Left lung (tissue), 10 donors: ENCODE measurements around the gene FBXL17. TPM values are rescaled to one million over a fixed set of nuclear protein-coding genes. Genes with fewer than 3 reads are reported as not detected.

Source experiments
- ATAC-seq: fragments of 200-7000 bp; cut with Tn5 transposase; one replicate; pipeline ENCODE4 v1.9.1; 2020; ENCODE audit warnings: moderate library complexity
- DNase-seq, 4 donors: peaks; one replicate each; pipeline ENCODE4 v3.0.0-alpha.2; 2013 to 2020
- H3K27ac ChIP-seq, 2 donors: fragments of 200-600 bp; sonication (generic) in 1 of 2; one replicate each; pipeline versions ENCODE4 v1.5.0 to v1.8.0; 2020 to 2021
- H3K27me3 ChIP-seq, 2 donors: fragments of 200-600 bp; sonication (generic) in 1 of 2; one replicate each; pipeline versions ENCODE4 v1.5.0 to v1.8.0; 2020 to 2021
- H3K36me3 ChIP-seq, 2 donors: fragments of 200-600 bp; sonication (generic) in 1 of 2; one replicate each; pipeline versions ENCODE4 v1.5.0 to v1.8.0; 2020 to 2021
- H3K4me1 ChIP-seq, 2 donors: fragments of 200-600 bp; one replicate each; pipeline ENCODE4 v1.8.0; 2021
- H3K4me3 ChIP-seq, 2 donors: fragments of 200-600 bp; sonication (generic) in 1 of 2; one replicate each; pipeline versions ENCODE4 v1.5.0 to v1.8.0; 2020 to 2021; ENCODE audit warnings: mild to moderate bottlenecking in 1 of 2
- H3K9me3 ChIP-seq, 2 donors: fragments of 200-600 bp; sonication (generic) in 1 of 2; one replicate each; pipeline versions ENCODE4 v1.5.0 to v1.8.0; 2020 to 2021
- intact Hi-C, 2 donors: fragments of 100-400 bp; cut with DNase I; formaldehyde crosslinking; loops; one replicate each; pipeline versions ENCODE4 v1.11.2 to v1.14.2; 2022
- polyA plus RNA-seq, 6 donors: library from polyadenylated mRNA; unstranded; fragments of 120-200 nt; gene quantifications; one replicate each; pipeline ENCODE4 v1.2.1, GENCODE V29; 2013; ENCODE audit not compliant: insufficient read length in 6 of 6
- total RNA-seq, 2 donors: library from RNA; stranded (reverse); fragmentation: NEBNext Ultra II Directional; extraction: Animal tissue kit (Norgen Biotek cat#: 25700); gene quantifications; one replicate each; pipeline ENCODE4 v1.2.1, GENCODE V29; 2021
- TF ChIP-seq, protein P1 (sequence below), 2 donors: fragments of 200-600 bp; sonication (generic) in 1 of 2; IDR thresholded peaks; one replicate each; pipeline versions ENCODE4 v1.5.0 to v1.8.0; 2021; ENCODE audit warnings: antibody characterized with exemption in 2 of 2
- donor health status: DM: no; HTN: yes; CAD: no.
- donor health status: DM: no; HTN: no; CAD: no.

Gene FBXL17
- total and polyA plus RNA-seq, 8 donors: 11.8 to 23.8 (median 19.8) TPM

DNA sequence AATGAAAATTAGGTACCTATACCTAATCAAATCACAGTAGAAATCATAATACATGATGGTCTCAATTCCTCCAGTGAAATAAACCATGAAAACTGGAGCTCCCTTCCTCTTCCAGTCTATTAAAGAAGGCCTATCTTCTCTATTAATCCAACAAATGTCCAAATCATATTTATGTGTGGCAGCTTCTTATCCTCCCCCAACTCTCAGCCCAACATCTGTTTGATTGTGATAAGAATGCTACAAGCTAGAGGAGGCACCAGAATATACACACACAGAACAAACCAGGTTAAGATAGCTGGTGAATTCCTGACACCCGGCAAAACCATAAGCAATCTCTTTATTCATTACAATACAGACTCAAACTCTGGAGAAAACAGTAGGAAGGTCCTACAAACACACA, 110.8 kb downstream of the FBXL17 start:
- TF ChIP-seq, protein P1, sequence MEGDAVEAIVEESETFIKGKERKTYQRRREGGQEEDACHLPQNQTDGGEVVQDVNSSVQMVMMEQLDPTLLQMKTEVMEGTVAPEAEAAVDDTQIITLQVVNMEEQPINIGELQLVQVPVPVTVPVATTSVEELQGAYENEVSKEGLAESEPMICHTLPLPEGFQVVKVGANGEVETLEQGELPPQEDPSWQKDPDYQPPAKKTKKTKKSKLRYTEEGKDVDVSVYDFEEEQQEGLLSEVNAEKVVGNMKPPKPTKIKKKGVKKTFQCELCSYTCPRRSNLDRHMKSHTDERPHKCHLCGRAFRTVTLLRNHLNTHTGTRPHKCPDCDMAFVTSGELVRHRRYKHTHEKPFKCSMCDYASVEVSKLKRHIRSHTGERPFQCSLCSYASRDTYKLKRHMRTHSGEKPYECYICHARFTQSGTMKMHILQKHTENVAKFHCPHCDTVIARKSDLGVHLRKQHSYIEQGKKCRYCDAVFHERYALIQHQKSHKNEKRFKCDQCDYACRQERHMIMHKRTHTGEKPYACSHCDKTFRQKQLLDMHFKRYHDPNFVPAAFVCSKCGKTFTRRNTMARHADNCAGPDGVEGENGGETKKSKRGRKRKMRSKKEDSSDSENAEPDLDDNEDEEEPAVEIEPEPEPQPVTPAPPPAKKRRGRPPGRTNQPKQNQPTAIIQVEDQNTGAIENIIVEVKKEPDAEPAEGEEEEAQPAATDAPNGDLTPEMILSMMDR (IDR thresholded peaks at IDR 0.05): no peak

DNA sequence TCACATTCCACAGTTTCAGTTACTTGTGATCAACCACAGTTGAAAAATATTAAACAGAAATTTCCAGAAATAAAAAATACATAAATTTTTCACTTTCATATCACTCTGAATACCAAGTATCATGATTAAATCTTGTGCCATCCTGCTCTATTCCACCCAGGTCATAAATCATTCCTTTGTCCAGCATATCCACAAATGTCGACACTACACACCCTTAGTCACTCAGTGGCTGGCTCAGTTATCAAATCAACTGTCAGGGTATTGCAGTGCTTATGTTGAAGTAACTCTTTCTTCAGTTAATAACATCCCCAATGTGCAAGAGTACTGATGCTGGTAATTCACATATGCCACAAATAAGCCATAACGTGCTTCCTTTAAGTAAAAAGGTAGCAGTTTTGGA, 115.7 kb downstream of the FBXL17 start:
- Histone ChIP-seq H3K4me1 (no peaks in the 10 kb centered on the region), H3K9me3 (no peaks in the 10 kb centered on the region), H3K27me3 (no peaks in the 10 kb centered on the region), H3K36me3 (no peaks in the 10 kb centered on the region), H3K27ac (no peak overlapping the region), H3K4me3 (no peak overlapping the region)
- TF ChIP-seq, protein P1 (IDR thresholded peaks at IDR 0.05): no peak
- DNase-seq (no peak), ATAC-seq (no peak)
- intact Hi-C loops: loop anchor here in 1 of 2 donors (10.0 kb wide), 1 partner anchor 69 kb away; no protein-coding TSS in a partner anchor

More for the DNA sequence above, 110.8 kb downstream of the FBXL17 start:
- intact Hi-C loops: no loop called here
- DNase-seq (no peak), ATAC-seq (no peak)
- Histone ChIP-seq H3K27ac (no peak overlapping the region), H3K9me3 (no peaks in the 10 kb centered on the region), H3K4me1 (no peaks in the 10 kb centered on the region), H3K4me3 (no peak overlapping the region), H3K27me3 (no peaks in the 10 kb centered on the region), H3K36me3 (no peaks in the 10 kb centered on the region)

DNA sequence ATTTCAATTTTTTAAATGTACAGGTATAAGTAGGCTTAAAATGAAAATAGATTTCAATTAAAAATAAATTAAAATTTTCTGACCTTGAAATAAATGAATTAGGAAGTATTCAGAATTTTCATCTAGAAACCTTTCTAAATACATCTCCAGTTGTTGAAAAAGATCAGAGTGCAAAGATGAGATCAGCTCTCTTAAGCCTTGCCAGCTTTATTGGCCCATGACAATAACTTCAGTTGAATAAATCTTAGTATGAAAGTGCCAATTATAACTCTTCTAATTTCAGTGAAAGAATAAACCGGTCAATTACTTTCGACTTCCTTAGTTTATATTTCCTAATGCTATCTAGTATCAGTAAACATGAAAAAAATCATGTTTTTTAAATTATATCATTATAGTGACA, 117.4 kb downstream of the FBXL17 start:
- ATAC-seq (no peak), DNase-seq (no peak)
- TF ChIP-seq, protein P1 (IDR thresholded peaks at IDR 0.05): no peak
- Histone ChIP-seq H3K36me3 (no peaks in the 10 kb centered on the region), H3K27ac (no peak overlapping the region), H3K4me1 (peaks cover 0 to 10% of the 10 kb centered on the region in 2 donors), H3K9me3 (no peaks in the 10 kb centered on the region), H3K27me3 (no peaks in the 10 kb centered on the region), H3K4me3 (no peak overlapping the region)
- intact Hi-C loops: loop anchor here in 1 of 2 donors (10.0 kb wide), 1 partner anchor 70 kb away; no protein-coding TSS in a partner anchor

DNA sequence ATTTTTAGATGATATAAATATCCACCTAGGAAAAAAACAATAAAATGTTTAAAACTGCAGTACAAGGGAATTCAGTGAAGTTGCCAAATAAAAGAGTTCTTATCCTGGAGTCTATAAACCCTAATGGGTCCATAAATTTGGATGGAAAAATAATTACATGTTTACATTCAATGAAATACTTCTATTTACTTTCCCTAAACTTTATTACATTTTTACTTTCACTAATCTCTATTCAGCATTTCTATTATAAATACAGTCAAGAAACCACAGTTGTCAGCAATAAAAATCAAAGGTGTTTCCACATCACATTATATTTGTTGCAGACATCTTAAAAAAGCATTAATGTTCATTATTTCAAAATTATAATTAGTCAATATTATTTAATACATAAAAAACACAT, 118.6 kb downstream of the FBXL17 start:
- Histone ChIP-seq H3K36me3 (no peaks in the 10 kb centered on the region), H3K27me3 (no peaks in the 10 kb centered on the region), H3K4me1 (peaks cover 0 to 17% of the 10 kb centered on the region in 2 donors), H3K4me3 (no peak overlapping the region), H3K27ac (no peak overlapping the region), H3K9me3 (no peaks in the 10 kb centered on the region)
- intact Hi-C loops: loop anchor here in 1 of 2 donors (10.0 kb wide), 1 partner anchor 71 kb away; no protein-coding TSS in a partner anchor
- ATAC-seq: no peak
- TF ChIP-seq, protein P1 (IDR thresholded peaks at IDR 0.05): no peak
- DNase-seq: no peak

DNA sequence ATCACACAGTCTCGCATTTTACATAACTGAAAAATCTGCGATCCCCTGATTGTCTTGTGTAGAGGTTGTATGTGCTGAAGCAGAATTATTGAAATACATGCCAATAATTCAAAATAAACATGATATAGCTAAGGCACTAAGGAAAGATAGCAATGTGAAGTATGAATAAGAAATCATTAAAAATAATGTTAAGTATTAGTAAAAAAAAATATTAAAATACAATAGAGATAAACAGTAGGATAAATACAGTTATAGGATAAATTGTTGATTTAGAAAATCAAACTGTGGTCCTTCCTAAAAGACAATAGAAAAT, 121.1 kb downstream of the FBXL17 start:
- Histone ChIP-seq H3K27me3 (no peaks in the 10 kb centered on the region), H3K4me3 (no peak overlapping the region), H3K4me1 (peaks cover 0 to 17% of the 10 kb centered on the region in 2 donors), H3K9me3 (no peaks in the 10 kb centered on the region), H3K36me3 (no peaks in the 10 kb centered on the region), H3K27ac (no peak overlapping the region)
- TF ChIP-seq, protein P1 (IDR thresholded peaks at IDR 0.05): peak in 1 of 2 donors; percentile 7
- no peak for ATAC-seq
- no peak for DNase-seq
- intact Hi-C loops: loop anchor here in 1 of 2 donors (10.0 kb wide), 1 partner anchor 74 kb away; no protein-coding TSS in a partner anchor
